Duodenal mucosa (tissue), 2 donors: ENCODE data around the gene KCNQ1.
A peak's percentile ranks its signal among the peaks of the same experiment; 100 is the strongest.

Source experiments
- H3K27ac ChIP-seq: one replicate; pipeline ENCODE4 v1.7.0; 2013; ENCODE audit warnings: low read depth, low read length
- H3K27me3 ChIP-seq, 2 donors: one replicate each; pipeline ENCODE4 v1.7.0; 2013; ENCODE audit warnings: low read length in 2 of 2, control low read depth in 1 of 2; ENCODE audit not compliant: insufficient read depth in 2 of 2, control insufficient read depth in 1 of 2
- H3K36me3 ChIP-seq, 2 donors: one replicate each; pipeline ENCODE4 v1.7.0; 2013; ENCODE audit warnings: low read length in 2 of 2, control low read depth in 1 of 2; ENCODE audit not compliant: insufficient read depth in 2 of 2, control insufficient read depth in 1 of 2
- H3K4me1 ChIP-seq, 2 donors: one replicate each; pipeline ENCODE4 v1.7.0; 2013; ENCODE audit warnings: low read length in 2 of 2, control low read depth in 1 of 2; ENCODE audit not compliant: insufficient read depth in 2 of 2, control insufficient read depth in 1 of 2
- H3K4me3 ChIP-seq, 2 donors: one replicate each; pipeline ENCODE4 v1.7.0; 2013; ENCODE audit warnings: low read length in 2 of 2, low read depth in 1 of 2
- H3K9ac ChIP-seq, 2 donors: one replicate each; pipeline ENCODE4 v1.7.0; 2013; ENCODE audit warnings: low read length in 2 of 2, low read depth in 1 of 2
- H3K9me3 ChIP-seq, 2 donors: one replicate each; pipeline ENCODE4 v1.7.0; 2013; ENCODE audit warnings: low read length in 2 of 2, control low read depth in 1 of 2; ENCODE audit not compliant: control insufficient read depth in 1 of 2

KCNQ1 gene

GRCh38 chr11:2650343-2650867 lies 205.6 kb downstream of the KCNQ1 start:
- Histone ChIP-seq H3K9me3 (peaks cover 26 to 32% of the 10 kb centered on the region in 2 donors), H3K9ac (no peak overlapping the region), H3K4me1 (no peaks in the 10 kb centered on the region), H3K27ac (no peak overlapping the region), H3K4me3 (peak overlapping the region in 1 of 2 donors; percentile 4), H3K36me3 (peaks cover 0 to 9% of the 10 kb centered on the region in 2 donors), H3K27me3 (no peaks in the 10 kb centered on the region)

- Histone ChIP-seq H3K9me3 (peaks cover 23 to 32% of the 10 kb centered on the region in 2 donors), H3K27ac (no peak overlapping the region), H3K4me3 (no peak overlapping the region), H3K36me3 (peaks cover 0 to 9% of the 10 kb centered on the region in 2 donors), H3K9ac (no peak overlapping the region), H3K4me1 (no peaks in the 10 kb centered on the region), H3K27me3 (no peaks in the 10 kb centered on the region)
Observed at GRCh38 chr11:2651054-2651617, 206.3 kb downstream of the KCNQ1 start.

GRCh38 chr11:2651826-2652271 lies 207.0 kb downstream of the KCNQ1 start:
- no peaks in the 10 kb centered on the region for H3K27me3 ChIP-seq
- H3K4me3 ChIP-seq, result no peak overlapping the region
- H3K9ac ChIP-seq, result no peak overlapping the region
- peaks cover 0 to 9% of the 10 kb centered on the region in 2 donors for H3K36me3 ChIP-seq
- peaks cover 21 to 32% of the 10 kb centered on the region in 2 donors for H3K9me3 ChIP-seq
- no peaks in the 10 kb centered on the region for H3K4me1 ChIP-seq
- H3K27ac ChIP-seq, result no peak overlapping the region

- Histone ChIP-seq H3K27ac (no peak overlapping the region), H3K4me3 (no peak overlapping the region), H3K4me1 (no peaks in the 10 kb centered on the region)
Observed at GRCh38 chr11:2652333-2653197, 207.8 kb downstream of the KCNQ1 start.

GRCh38 chr11:2653198-2653551 lies 208.4 kb downstream of the KCNQ1 start:
- H3K36me3 ChIP-seq, result peaks cover 0 to 9% of the 10 kb centered on the region in 2 donors
- no peak overlapping the region for H3K9ac ChIP-seq
- no peak overlapping the region for H3K27ac ChIP-seq
- no peak overlapping the region for H3K4me3 ChIP-seq
- no peaks in the 10 kb centered on the region for H3K27me3 ChIP-seq
- H3K4me1 ChIP-seq, result no peaks in the 10 kb centered on the region
- H3K9me3 ChIP-seq, result peaks cover 19 to 22% of the 10 kb centered on the region in 2 donors

More at GRCh38 chr11:2652333-2653197, 207.8 kb downstream of the KCNQ1 start:
- Histone ChIP-seq H3K9me3 (peaks cover 21 to 25% of the 10 kb centered on the region in 2 donors), H3K36me3 (peaks cover 0 to 9% of the 10 kb centered on the region in 2 donors), H3K9ac (no peak overlapping the region), H3K27me3 (no peaks in the 10 kb centered on the region)

GRCh38 chr11:2653930-2654739 lies 209.3 kb downstream of the KCNQ1 start:
- peaks cover 0 to 9% of the 10 kb centered on the region in 2 donors for H3K36me3 ChIP-seq
- H3K9me3 ChIP-seq, result peaks cover 17 to 19% of the 10 kb centered on the region in 2 donors
- H3K4me3 ChIP-seq, result no peak overlapping the region
- no peak overlapping the region for H3K27ac ChIP-seq
- no peaks in the 10 kb centered on the region for H3K27me3 ChIP-seq
- H3K4me1 ChIP-seq, result no peaks in the 10 kb centered on the region
- no peak overlapping the region for H3K9ac ChIP-seq

GRCh38 chr11:2655016-2655719 lies 210.4 kb downstream of the KCNQ1 start:
- Histone ChIP-seq H3K9ac (no peak overlapping the region), H3K36me3 (peaks cover 0 to 9% of the 10 kb centered on the region in 2 donors), H3K4me3 (no peak overlapping the region), H3K27ac (no peak overlapping the region), H3K4me1 (no peaks in the 10 kb centered on the region), H3K9me3 (peaks cover 8 to 15% of the 10 kb centered on the region in 2 donors), H3K27me3 (no peaks in the 10 kb centered on the region)

- Histone ChIP-seq H3K9me3 (peaks cover 10 to 15% of the 10 kb centered on the region in 2 donors), H3K4me1 (no peaks in the 10 kb centered on the region), H3K4me3 (no peak overlapping the region), H3K9ac (no peak overlapping the region), H3K27me3 (no peaks in the 10 kb centered on the region), H3K27ac (no peak overlapping the region), H3K36me3 (peaks cover 7 to 13% of the 10 kb centered on the region in 2 donors)
Observed at GRCh38 chr11:2655834-2656622, 211.2 kb downstream of the KCNQ1 start.

GRCh38 chr11:2656859-2657258 lies 212.1 kb downstream of the KCNQ1 start:
- Histone ChIP-seq H3K36me3 (peaks cover 8 to 16% of the 10 kb centered on the region in 2 donors), H3K9ac (no peak overlapping the region), H3K27me3 (no peaks in the 10 kb centered on the region), H3K4me3 (no peak overlapping the region), H3K27ac (no peak overlapping the region), H3K4me1 (no peaks in the 10 kb centered on the region), H3K9me3 (peaks cover 8 to 14% of the 10 kb centered on the region in 2 donors)
